ENCODE measurements around the gene CFAP410.

GRCh38 chr21:44354001-44354405 is 14.8 kb upstream of the CFAP410 start:
- TF ChIP-seq EZH2 (IDR thresholded peaks at IDR 0.05; ENCODE audit: borderline replicate concordance, low read length), result no peak
- TF ChIP-seq, protein P1, sequence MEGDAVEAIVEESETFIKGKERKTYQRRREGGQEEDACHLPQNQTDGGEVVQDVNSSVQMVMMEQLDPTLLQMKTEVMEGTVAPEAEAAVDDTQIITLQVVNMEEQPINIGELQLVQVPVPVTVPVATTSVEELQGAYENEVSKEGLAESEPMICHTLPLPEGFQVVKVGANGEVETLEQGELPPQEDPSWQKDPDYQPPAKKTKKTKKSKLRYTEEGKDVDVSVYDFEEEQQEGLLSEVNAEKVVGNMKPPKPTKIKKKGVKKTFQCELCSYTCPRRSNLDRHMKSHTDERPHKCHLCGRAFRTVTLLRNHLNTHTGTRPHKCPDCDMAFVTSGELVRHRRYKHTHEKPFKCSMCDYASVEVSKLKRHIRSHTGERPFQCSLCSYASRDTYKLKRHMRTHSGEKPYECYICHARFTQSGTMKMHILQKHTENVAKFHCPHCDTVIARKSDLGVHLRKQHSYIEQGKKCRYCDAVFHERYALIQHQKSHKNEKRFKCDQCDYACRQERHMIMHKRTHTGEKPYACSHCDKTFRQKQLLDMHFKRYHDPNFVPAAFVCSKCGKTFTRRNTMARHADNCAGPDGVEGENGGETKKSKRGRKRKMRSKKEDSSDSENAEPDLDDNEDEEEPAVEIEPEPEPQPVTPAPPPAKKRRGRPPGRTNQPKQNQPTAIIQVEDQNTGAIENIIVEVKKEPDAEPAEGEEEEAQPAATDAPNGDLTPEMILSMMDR (conservative IDR thresholded peaks at IDR 0.05 in 1 of 2, IDR thresholded peaks at IDR 0.05 in 1 of 2; ENCODE audit: extremely low read depth in 1 of 2, insufficient read depth in 1 of 2, low read depth in 1 of 2, low read length in 2 of 2), result no peak
